Measurements from ENCODE around the gene CNOT2.
"Not testable (repeated sequence)": the region's sequence is repeated elsewhere in the genome, so short reads cannot be mapped to it uniquely, and the experiment has no call there.

The CNOT2 gene

GRCh38 chr12:70367258-70368141 lies 124.3 kb downstream of the CNOT2 start:
- DNase-seq = no peak

- DNase-seq = no peak
These were observed 129.6 kb downstream of the CNOT2 start for GRCh38 chr12:70372881-70373280.

DNA sequence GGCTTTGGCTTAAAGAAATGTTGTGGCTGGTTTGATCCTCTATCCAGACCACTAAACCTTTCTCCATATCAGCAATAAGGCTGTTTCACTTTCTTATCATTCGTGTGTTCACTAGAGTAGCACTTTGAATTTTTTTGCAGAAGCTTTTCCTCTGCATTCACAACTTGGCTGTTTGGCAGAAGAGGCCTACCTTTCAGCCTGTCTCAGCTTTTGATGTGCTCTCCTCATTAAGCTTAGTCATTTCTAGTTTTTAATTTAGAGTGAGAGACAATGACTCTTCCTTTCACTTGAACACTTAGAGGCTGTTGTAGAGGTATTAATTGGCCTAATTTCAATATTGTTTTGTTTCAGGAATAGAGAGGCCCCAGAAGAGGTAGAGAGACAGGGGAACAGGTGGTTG lies 136.6 kb downstream of the CNOT2 start:
- DNase-seq = no peak

DNA sequence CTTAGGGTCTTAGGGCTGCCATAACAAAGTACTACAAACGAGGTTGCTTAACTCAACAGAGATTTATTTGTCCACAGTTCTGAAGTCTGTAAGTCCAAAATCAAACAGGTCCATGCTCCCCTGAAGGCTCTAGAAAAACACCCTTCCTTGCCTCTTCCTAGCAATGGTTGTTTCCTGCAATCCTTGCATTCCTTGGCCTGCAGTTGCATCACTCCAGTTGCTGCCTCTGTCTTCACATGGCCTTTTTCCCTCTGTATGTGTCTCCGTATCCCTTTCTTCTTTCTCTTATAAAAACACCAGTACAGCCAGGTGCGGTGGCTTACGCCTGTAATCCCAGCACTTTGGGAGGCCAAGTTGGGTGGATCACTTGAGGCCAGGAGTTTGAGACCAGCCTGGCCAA lies 140.3 kb downstream of the CNOT2 start:
- DNase-seq = peak; percentile 71

- no peak for DNase-seq
These were observed 140.7 kb downstream of the CNOT2 start for GRCh38 chr12:70383886-70384285.

- no peak for DNase-seq
These were observed 143.5 kb downstream of the CNOT2 start for GRCh38 chr12:70386771-70387170.

DNA sequence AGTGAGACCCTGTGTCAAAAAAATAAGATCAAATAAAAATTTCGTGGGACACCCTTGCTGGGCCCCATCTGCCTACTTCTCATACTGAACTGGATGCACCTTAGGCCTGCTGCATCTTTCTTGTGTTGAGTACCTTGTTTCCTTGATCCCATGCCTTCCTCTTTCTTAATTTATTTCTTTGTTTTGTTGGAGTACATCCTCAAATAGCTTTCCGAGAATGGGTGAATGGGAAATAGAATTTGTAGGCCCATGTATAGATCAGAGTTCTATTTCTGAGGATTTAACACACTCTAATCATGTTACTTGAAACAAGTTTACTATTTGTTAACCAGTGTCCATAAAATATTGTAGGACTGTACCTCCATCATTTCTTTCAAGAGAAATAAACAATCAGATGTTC lies 146.4 kb downstream of the CNOT2 start:
- DNase-seq = no peak

DNA sequence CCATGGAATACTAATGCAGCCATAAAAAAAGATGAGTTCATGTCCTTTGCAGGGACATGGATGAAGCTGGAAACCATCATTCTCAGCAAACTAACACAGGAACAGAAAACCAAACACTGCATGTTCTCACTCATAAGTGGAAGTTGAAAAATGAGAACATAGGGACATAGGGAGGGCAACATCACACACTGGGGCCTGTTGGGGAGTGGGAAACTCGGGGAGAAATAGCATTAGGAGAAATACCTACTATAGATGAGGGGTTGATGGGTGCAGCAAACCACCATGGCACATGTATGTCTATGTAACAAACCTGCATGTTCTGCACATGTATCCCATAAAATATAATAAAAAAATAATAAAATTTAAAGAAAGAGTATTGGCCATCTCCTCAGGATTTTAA lies 149.4 kb downstream of the CNOT2 start:
- not testable (repeated sequence) for DNase-seq

GRCh38 chr12:70393787-70394499 lies 150.7 kb downstream of the CNOT2 start:
- peak; percentile 69 for DNase-seq

DNA sequence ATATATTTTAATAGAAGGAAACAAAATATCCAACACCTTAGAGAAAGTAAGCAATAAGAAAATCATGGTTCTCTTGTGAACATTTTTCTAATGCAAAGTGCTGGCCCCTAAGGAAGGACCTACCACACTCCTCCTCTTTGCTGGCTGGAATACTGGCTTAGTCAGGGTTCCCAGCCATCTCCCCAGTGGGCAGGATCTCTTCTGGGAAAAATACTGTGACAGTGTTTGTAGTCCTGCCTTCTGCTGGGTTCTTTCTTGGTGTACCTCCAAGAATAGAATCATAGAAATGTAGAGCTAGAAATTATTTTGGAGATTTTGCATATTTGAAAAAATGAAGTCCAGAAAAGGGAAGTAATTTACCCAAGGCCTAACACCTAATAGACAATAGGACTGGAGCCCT lies 154.8 kb downstream of the CNOT2 start:
- DNase-seq = no peak

- no peak for DNase-seq
These were observed 155.6 kb downstream of the CNOT2 start for GRCh38 chr12:70398862-70399261.

- DNase-seq = no peak
These were observed 156.1 kb downstream of the CNOT2 start for GRCh38 chr12:70399311-70399710.

- DNase-seq = no peak
These were observed 156.9 kb downstream of the CNOT2 start for GRCh38 chr12:70400124-70400523.

DNA sequence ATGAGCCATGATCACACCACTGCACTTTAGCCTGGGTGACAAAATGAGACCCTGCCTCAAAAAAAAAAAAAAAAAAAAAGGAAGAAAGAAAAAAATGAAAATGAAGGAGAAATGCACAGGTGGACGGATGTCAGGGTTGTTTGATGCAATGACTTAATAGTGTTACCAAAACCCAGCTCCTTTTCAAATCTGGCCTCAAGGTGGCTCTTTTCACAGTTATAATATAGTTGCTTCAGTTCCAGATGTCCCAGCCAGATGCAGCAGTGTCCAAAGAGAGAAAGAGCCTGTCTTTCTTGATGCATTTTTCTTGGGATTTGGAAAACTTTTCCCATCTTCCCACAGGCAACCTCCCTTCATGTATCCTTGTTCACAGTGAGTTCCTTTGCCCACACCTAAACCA lies 159.4 kb downstream of the CNOT2 start:
- no peak for DNase-seq

GRCh38 chr12:70403826-70404225 lies 160.6 kb downstream of the CNOT2 start:
- DNase-seq = no peak
